Measurements from ENCODE around the gene PAXIP1. TPM values are rescaled to one million over a fixed set of nuclear protein-coding genes. Genes with fewer than 3 reads are reported as not detected.
"Not testable (repeated sequence)": the region's sequence is repeated elsewhere in the genome, so short reads cannot be mapped to it uniquely, and the experiment has no call there.

The PAXIP1 gene
- total and polyA plus RNA-seq, 2 experiments from 2014 or later: 12.5 to 36.9 TPM

DNA sequence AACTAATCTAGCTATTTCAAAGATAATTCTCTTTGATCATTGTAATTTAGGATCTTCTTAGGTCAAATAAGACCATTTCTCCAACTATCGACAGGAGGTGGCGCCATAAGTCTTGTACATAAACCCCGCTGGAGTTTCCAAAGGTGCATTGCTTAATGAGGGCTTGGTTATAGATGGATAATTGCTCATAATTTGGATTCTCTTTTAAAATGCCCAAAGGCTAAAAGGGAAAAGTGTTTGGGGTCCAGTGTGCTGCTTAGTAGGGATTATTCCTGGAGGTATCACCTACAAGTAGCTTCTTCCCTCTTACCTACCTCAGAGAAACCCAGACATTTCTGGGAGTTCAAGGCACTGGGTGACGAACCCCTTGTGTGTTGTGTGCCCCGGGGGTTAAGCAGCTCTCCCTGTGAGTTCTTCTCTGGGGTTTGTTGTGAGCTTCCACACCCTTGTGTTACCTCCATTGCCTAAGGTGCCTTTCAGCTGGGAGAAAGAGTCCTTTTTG lies 75.2 kb downstream of the PAXIP1 start:
- Mint-ChIP-seq H3K4me1 (peaks cover 30% of the 10 kb centered on the region), H3K9me3 (peaks cover 8% of the 10 kb centered on the region), H3K27ac (no peak overlapping the region), H3K36me3 (ENCODE audit: low read depth) (peaks cover 9% of the 10 kb centered on the region; the same call in 2 of the 3 replicates), H3K4me3 (no peak overlapping the region), H3K27me3 (ENCODE audit: insufficient read depth, low read depth, poor library complexity) (peaks cover 1% of the 10 kb centered on the region)
- Histone ChIP-seq H3K27me3 (ENCODE audit: insufficient read depth) (no peaks in the 10 kb centered on the region), H3K4me2 (no peak overlapping the region), H4K20me1 (replicated peaks; ENCODE audit: insufficient read depth) (no peaks in the 10 kb centered on the region), H3K4me3 (no peak overlapping the region), H3F3A (replicated peaks; ENCODE audit: low read depth) (0 out of 2 replicates have a peak, but pooled peaks cover 3% of the 10 kb centered on the region), H2AFZ (peak overlapping the region; percentile 6; the same call in 1 of the 2 replicates), H3K27ac (ENCODE audit: low read depth) (no peak overlapping the region), H3K4me1 (ENCODE audit: insufficient read depth) (peaks cover 23% of the 10 kb centered on the region), H3K9me2 (ENCODE audit: insufficient read depth) (no peaks in the 10 kb centered on the region), H3K36me3 (ENCODE audit: insufficient read depth) (no peaks in the 10 kb centered on the region), H3K79me2 (replicated peaks; ENCODE audit: insufficient read depth) (no peaks in the 10 kb centered on the region)
- peak; percentile 93 for DNase-seq (ENCODE audit: low spot score)
- no peak for TF ChIP-seq EZH2phosphoT487 (IDR thresholded peaks at IDR 0.05; ENCODE audit: unreplicated experiment)
- TF ChIP-seq, protein P1, sequence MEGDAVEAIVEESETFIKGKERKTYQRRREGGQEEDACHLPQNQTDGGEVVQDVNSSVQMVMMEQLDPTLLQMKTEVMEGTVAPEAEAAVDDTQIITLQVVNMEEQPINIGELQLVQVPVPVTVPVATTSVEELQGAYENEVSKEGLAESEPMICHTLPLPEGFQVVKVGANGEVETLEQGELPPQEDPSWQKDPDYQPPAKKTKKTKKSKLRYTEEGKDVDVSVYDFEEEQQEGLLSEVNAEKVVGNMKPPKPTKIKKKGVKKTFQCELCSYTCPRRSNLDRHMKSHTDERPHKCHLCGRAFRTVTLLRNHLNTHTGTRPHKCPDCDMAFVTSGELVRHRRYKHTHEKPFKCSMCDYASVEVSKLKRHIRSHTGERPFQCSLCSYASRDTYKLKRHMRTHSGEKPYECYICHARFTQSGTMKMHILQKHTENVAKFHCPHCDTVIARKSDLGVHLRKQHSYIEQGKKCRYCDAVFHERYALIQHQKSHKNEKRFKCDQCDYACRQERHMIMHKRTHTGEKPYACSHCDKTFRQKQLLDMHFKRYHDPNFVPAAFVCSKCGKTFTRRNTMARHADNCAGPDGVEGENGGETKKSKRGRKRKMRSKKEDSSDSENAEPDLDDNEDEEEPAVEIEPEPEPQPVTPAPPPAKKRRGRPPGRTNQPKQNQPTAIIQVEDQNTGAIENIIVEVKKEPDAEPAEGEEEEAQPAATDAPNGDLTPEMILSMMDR (conservative IDR thresholded peaks at IDR 0.05; ENCODE audit: low read depth in 2 of 2): peak; percentile 74 to 88
- TF ChIP-seq, protein P2, sequence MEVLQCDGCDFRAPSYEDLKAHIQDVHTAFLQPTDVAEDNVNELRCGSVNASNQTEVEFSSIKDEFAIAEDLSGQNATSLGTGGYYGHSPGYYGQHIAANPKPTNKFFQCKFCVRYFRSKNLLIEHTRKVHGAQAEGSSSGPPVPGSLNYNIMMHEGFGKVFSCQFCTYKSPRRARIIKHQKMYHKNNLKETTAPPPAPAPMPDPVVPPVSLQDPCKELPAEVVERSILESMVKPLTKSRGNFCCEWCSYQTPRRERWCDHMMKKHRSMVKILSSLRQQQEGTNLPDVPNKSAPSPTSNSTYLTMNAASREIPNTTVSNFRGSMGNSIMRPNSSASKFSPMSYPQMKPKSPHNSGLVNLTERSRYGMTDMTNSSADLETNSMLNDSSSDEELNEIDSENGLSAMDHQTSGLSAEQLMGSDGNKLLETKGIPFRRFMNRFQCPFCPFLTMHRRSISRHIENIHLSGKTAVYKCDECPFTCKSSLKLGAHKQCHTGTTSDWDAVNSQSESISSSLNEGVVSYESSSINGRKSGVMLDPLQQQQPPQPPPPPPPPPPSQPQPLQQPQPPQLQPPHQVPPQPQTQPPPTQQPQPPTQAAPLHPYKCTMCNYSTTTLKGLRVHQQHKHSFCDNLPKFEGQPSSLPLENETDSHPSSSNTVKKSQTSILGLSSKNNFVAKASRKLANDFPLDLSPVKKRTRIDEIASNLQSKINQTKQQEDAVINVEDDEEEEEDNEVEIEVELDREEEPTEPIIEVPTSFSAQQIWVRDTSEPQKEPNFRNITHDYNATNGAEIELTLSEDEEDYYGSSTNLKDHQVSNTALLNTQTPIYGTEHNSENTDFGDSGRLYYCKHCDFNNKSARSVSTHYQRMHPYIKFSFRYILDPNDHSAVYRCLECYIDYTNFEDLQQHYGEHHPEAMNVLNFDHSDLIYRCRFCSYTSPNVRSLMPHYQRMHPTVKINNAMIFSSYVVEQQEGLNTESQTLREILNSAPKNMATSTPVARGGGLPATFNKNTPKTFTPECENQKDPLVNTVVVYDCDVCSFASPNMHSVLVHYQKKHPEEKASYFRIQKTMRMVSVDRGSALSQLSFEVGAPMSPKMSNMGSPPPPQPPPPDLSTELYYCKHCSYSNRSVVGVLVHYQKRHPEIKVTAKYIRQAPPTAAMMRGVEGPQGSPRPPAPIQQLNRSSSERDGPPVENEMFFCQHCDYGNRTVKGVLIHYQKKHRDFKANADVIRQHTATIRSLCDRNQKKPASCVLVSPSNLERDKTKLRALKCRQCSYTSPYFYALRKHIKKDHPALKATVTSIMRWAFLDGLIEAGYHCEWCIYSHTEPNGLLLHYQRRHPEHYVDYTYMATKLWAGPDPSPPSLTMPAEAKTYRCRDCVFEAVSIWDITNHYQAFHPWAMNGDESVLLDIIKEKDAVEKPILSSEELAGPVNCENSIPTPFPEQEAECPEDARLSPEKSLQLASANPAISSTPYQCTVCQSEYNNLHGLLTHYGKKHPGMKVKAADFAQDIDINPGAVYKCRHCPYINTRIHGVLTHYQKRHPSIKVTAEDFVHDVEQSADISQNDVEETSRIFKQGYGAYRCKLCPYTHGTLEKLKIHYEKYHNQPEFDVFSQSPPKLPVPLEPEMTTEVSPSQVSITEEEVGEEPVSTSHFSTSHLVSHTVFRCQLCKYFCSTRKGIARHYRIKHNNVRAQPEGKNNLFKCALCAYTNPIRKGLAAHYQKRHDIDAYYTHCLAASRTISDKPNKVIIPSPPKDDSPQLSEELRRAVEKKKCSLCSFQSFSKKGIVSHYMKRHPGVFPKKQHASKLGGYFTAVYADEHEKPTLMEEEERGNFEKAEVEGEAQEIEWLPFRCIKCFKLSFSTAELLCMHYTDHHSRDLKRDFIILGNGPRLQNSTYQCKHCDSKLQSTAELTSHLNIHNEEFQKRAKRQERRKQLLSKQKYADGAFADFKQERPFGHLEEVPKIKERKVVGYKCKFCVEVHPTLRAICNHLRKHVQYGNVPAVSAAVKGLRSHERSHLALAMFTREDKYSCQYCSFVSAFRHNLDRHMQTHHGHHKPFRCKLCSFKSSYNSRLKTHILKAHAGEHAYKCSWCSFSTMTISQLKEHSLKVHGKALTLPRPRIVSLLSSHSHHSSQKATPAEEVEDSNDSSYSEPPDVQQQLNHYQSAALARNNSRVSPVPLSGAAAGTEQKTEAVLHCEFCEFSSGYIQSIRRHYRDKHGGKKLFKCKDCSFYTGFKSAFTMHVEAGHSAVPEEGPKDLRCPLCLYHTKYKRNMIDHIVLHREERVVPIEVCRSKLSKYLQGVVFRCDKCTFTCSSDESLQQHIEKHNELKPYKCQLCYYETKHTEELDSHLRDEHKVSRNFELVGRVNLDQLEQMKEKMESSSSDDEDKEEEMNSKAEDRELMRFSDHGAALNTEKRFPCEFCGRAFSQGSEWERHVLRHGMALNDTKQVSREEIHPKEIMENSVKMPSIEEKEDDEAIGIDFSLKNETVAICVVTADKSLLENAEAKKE (CRISPR knock-in tag; IDR thresholded peaks at IDR 0.05): no peak
- ATAC-seq: peak; percentile 72

DNA sequence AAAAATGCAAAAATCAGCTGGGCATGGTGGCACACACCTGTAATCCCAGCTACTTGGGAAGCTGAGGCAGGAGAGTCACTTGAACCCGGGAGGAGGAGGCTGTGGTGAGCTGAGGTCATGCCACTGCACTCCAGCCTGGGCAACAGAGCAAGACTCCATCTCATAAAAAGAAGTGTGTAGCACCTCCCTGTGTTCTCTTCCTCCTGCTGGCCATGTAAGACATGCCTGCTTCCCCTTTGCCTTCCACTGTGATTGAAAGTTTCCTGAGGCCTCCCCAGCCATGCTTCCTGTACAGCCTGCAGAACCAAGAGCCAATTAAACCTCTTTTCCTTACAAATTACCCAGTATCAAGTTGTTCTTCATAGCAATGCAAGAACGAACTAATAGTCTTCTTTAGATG lies 80.5 kb downstream of the PAXIP1 start:
- H3K27me3 ChIP-seq (ENCODE audit: insufficient read depth); H3K27me3 Mint-ChIP-seq (ENCODE audit: insufficient read depth, low read depth, poor library complexity); H2AFZ ChIP-seq; H3K4me3 Mint-ChIP-seq; H3K36me3 Mint-ChIP-seq (ENCODE audit: low read depth); H3K4me1 Mint-ChIP-seq; H3K9me2 ChIP-seq (ENCODE audit: insufficient read depth); H3K4me3 ChIP-seq; H3F3A ChIP-seq (replicated peaks; ENCODE audit: low read depth); H3K36me3 ChIP-seq (ENCODE audit: insufficient read depth); H3K4me2 ChIP-seq; H4K20me1 ChIP-seq (replicated peaks; ENCODE audit: insufficient read depth); H3K79me2 ChIP-seq (replicated peaks; ENCODE audit: insufficient read depth); ATAC-seq; H3K9me3 Mint-ChIP-seq; H3K4me1 ChIP-seq (ENCODE audit: insufficient read depth); DNase-seq (ENCODE audit: low spot score); H3K27ac Mint-ChIP-seq; H3K27ac ChIP-seq (ENCODE audit: low read depth): not testable (repeated sequence)

Measured in GM23338 (cell line).